ENCODE results near the gene TFDP2.

The TFDP2 gene

DNA sequence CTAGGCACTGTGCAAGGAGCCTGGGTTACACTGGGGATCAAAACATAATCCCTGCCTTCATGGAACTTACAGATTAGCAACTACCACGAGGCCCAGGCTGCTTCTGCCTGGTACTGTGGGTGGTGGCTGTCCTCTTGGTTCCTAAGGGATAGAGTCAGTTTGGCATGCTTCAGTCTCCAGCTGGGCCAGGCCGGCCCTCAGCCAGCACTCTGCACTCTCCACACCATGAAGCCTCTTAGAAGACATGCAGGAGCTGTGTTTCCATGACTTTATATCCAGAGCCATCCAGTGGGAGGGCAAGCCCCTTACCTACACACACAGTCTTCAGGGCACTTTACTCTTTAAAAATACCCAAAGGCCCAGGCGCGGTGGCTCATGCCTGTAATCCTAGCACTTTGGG, 218.5 kb downstream of the TFDP2 start:
- TF ChIP-seq, protein P1, sequence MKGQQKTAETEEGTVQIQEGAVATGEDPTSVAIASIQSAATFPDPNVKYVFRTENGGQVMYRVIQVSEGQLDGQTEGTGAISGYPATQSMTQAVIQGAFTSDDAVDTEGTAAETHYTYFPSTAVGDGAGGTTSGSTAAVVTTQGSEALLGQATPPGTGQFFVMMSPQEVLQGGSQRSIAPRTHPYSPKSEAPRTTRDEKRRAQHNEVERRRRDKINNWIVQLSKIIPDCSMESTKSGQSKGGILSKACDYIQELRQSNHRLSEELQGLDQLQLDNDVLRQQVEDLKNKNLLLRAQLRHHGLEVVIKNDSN (IDR thresholded peaks at IDR 0.05) = no peak
- TF ChIP-seq RAD21 (IDR thresholded peaks at IDR 0.05; ENCODE audit: low read depth) = no peak
- TF ChIP-seq, protein P2, sequence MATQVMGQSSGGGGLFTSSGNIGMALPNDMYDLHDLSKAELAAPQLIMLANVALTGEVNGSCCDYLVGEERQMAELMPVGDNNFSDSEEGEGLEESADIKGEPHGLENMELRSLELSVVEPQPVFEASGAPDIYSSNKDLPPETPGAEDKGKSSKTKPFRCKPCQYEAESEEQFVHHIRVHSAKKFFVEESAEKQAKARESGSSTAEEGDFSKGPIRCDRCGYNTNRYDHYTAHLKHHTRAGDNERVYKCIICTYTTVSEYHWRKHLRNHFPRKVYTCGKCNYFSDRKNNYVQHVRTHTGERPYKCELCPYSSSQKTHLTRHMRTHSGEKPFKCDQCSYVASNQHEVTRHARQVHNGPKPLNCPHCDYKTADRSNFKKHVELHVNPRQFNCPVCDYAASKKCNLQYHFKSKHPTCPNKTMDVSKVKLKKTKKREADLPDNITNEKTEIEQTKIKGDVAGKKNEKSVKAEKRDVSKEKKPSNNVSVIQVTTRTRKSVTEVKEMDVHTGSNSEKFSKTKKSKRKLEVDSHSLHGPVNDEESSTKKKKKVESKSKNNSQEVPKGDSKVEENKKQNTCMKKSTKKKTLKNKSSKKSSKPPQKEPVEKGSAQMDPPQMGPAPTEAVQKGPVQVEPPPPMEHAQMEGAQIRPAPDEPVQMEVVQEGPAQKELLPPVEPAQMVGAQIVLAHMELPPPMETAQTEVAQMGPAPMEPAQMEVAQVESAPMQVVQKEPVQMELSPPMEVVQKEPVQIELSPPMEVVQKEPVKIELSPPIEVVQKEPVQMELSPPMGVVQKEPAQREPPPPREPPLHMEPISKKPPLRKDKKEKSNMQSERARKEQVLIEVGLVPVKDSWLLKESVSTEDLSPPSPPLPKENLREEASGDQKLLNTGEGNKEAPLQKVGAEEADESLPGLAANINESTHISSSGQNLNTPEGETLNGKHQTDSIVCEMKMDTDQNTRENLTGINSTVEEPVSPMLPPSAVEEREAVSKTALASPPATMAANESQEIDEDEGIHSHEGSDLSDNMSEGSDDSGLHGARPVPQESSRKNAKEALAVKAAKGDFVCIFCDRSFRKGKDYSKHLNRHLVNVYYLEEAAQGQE (IDR thresholded peaks at IDR 0.05; ENCODE audit: low read depth) = no peak
- TF ChIP-seq EGR1 (IDR thresholded peaks at IDR 0.05) = no peak
- TF ChIP-seq NFIC (IDR thresholded peaks at IDR 0.05) = no peak
- TF ChIP-seq MAX (IDR thresholded peaks at IDR 0.05) = no peak
- no peak for TF ChIP-seq TCF12 (IDR thresholded peaks at IDR 0.05; ENCODE audit: low read depth)
- no peak for TF ChIP-seq FOXM1 (IDR thresholded peaks at IDR 0.05; ENCODE audit: borderline replicate concordance, low read depth)
- TF ChIP-seq EP300 (IDR thresholded peaks at IDR 0.05; ENCODE audit: borderline replicate concordance) = no peak
- no peak for TF ChIP-seq TAF1 (IDR thresholded peaks at IDR 0.05; ENCODE audit: low read depth)
- TF ChIP-seq YY1 (IDR thresholded peaks at IDR 0.05; ENCODE audit: low read depth) = no peak
- no peak for TF ChIP-seq ZBTB7A (IDR thresholded peaks at IDR 0.05; ENCODE audit: low read depth)

DNA sequence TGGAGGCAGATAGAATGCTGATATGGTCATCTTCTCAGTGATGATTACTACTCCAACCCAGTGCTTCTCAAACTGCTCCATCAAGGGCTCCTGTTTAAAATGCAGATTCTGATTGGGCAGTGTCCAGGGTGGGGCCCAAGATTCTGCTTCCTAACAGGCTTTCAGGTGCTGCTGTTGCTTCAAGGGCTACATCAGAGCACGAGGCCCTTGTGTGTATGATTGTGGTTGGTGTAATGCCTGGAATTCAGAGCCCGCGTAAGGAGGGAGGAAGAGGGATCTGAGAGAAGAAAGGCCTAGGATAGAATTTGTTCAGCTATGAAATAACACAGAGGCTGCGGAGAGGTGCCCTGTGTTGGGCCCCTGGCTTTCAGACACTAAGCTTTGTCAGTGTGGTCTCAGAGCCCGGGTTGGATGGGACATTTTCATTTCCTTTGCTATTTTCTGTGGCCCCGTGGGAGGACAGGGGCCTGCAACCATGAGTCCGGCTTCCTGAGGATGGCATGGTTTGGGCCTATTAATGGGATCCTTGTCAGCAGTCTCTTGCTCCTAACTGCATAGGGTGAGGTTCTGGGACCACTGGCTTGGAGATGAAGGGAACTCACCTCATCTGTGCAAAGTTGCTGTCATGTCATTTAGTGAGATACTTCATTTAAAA, 219.9 kb downstream of the TFDP2 start:
- no peak for TF ChIP-seq TAF1 (IDR thresholded peaks at IDR 0.05; ENCODE audit: low read depth)

DNA sequence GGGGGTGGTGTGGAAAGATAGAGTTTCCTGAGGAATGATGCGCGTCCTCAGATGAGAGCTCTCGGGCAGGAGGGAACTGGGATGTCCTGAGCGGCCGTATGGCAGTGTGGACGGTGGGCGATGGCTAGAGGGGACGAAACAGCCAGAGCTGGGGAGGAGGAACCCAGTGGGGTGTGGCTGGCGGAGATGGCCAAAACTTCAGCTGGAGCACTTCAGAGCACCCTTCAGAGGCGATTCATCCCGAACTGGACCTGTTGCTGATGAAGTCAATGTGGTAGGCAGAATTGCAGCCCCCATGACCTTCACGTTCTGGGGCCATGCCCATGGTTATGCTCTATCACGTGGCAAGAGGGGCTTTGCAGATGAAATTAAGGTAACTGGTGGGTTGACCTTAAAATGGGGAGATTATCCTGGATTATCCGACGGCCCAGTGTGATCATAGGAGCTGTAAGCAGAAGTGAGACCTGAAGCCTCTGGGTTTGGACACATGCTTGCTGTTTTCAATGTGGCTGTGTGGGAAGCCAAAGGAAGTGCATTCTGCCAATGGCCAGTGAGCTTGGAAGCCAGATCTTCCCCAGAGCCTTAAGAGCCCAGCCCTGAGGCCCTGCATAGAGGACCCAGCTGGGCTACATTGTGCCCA, 220.6 kb downstream of the TFDP2 start:
- TF ChIP-seq EGR1 (IDR thresholded peaks at IDR 0.05) (no peak), EP300 (IDR thresholded peaks at IDR 0.05; ENCODE audit: borderline replicate concordance) (no peak), TEAD4 (IDR thresholded peaks at IDR 0.05) (no peak), TAF1 (IDR thresholded peaks at IDR 0.05; ENCODE audit: low read depth) (no peak), YY1 (IDR thresholded peaks at IDR 0.05; ENCODE audit: low read depth) (no peak), FOXM1 (IDR thresholded peaks at IDR 0.05; ENCODE audit: borderline replicate concordance, low read depth) (no peak), TCF12 (IDR thresholded peaks at IDR 0.05; ENCODE audit: low read depth) (no peak), CEBPB (IDR thresholded peaks at IDR 0.05) (no peak), ZBTB7A (IDR thresholded peaks at IDR 0.05; ENCODE audit: low read depth) (no peak), CREB1 (IDR thresholded peaks at IDR 0.05; ENCODE audit: low read depth) (no peak), RAD21 (IDR thresholded peaks at IDR 0.05; ENCODE audit: low read depth) (no peak), NFIC (IDR thresholded peaks at IDR 0.05) (no peak), MAX (IDR thresholded peaks at IDR 0.05) (no peak)
- TF ChIP-seq, protein P2 (IDR thresholded peaks at IDR 0.05; ENCODE audit: low read depth) = no peak
- TF ChIP-seq, protein P1 (IDR thresholded peaks at IDR 0.05) = no peak

DNA sequence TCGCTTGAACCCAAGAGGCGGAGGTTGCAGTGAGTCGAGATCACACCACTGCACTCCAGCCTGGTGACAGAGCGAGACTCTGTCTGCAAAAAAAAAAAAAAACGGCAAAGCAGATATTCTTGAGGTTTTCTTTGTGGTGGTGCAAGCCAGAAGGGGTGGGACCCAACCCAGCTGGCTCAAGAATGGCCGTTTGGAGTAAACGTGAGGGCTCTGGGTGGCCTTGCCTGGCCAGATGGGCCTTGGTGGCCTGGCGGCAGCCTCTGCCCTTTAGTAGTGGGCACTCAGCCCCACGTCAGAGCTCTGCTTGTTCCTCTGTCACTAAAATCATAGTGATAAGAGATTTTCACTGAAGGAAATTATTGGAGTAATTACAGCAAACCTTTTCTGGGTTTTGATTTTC, 222.4 kb downstream of the TFDP2 start:
- no peak for TF ChIP-seq NFIC (IDR thresholded peaks at IDR 0.05)
- TF ChIP-seq YY1 (IDR thresholded peaks at IDR 0.05; ENCODE audit: low read depth) = no peak
- TF ChIP-seq EP300 (IDR thresholded peaks at IDR 0.05; ENCODE audit: borderline replicate concordance) = no peak
- TF ChIP-seq, protein P1 (IDR thresholded peaks at IDR 0.05) = no peak
- TF ChIP-seq ZBTB7A (IDR thresholded peaks at IDR 0.05; ENCODE audit: low read depth) = no peak
- no peak for TF ChIP-seq FOXM1 (IDR thresholded peaks at IDR 0.05; ENCODE audit: borderline replicate concordance, low read depth)
- TF ChIP-seq, protein P2 (IDR thresholded peaks at IDR 0.05; ENCODE audit: low read depth) = no peak
- no peak for TF ChIP-seq TEAD4 (IDR thresholded peaks at IDR 0.05)
- no peak for TF ChIP-seq CREB1 (IDR thresholded peaks at IDR 0.05; ENCODE audit: low read depth)
- no peak for TF ChIP-seq CEBPB (IDR thresholded peaks at IDR 0.05)
- no peak for TF ChIP-seq EGR1 (IDR thresholded peaks at IDR 0.05)
- no peak for TF ChIP-seq MAX (IDR thresholded peaks at IDR 0.05)
- no peak for TF ChIP-seq TAF1 (IDR thresholded peaks at IDR 0.05; ENCODE audit: low read depth)
- no peak for TF ChIP-seq TCF12 (IDR thresholded peaks at IDR 0.05; ENCODE audit: low read depth)
- TF ChIP-seq RAD21 (IDR thresholded peaks at IDR 0.05; ENCODE audit: low read depth) = no peak
